ENCODE results near the gene SLC30A5.
A peak's percentile ranks its signal among the peaks of the same experiment; 100 is the strongest.

The SLC30A5 gene

DNA sequence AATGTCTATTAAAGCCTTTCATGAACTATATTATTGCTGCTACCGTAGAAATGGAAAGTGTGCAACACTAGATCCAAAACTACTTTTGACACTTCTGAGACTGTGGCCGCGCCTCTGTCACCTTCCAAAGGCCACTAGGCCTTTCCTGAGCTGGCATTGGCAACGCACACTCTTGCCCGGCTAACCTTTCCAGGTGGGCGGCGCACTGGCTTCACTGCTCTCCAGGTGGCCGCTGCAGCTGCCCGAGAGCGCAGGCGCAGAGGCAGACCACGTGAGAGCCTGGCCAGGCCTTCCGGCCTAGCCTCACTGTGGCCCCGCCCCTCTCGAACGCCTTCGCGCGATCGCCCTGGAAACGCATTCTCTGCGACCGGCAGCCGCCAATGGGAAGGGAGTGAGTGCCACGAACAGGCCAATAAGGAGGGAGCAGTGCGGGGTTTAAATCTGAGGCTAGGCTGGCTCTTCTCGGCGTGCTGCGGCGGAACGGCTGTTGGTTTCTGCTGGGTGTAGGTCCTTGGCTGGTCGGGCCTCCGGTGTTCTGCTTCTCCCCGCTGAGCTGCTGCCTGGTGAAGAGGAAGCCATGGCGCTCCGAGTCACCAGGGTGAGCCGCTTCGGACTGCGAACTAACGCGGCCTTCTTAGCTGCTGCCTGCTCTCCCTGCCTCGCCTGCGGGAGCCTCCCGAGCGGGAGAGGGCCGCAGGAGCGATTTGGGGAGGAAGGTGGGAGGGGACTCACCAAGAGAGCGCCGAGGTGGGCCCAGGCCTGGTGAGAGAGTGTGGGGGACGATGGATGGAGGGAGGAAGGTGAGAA, 73.1 kb downstream of the SLC30A5 start, which contains the start of gene CCNB1:
CCNB1 (plus strand) TSS at position 465 of the 807 bp plus-strand sequence; CDS start at position 578, 113 bp downstream.
- peak; percentile 93 to 94 for DNase-seq (ENCODE audit: low read depth in 2 of 2, low spot score in 1 of 2)

DNA sequence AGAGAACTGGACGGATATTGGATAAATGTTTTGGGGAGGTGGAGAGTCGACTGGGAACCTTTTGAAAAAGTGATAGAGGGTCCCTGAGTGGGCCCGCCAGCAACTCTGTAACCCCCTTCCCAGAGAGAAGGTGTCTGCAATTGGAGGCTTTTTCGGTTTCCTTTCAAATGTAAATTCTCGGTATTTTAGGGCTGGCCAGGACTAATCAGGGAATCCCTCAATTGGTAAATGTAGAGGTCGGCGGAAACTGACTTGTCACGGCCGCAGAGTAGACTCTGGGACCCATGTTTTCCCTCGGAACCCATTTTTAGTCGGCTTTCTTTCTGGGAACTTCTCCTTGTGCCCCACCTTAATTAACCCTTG, 73.7 kb downstream of the SLC30A5 start:
- DNase-seq (ENCODE audit: low read depth in 2 of 2, low spot score in 1 of 2) = no peak

DNA sequence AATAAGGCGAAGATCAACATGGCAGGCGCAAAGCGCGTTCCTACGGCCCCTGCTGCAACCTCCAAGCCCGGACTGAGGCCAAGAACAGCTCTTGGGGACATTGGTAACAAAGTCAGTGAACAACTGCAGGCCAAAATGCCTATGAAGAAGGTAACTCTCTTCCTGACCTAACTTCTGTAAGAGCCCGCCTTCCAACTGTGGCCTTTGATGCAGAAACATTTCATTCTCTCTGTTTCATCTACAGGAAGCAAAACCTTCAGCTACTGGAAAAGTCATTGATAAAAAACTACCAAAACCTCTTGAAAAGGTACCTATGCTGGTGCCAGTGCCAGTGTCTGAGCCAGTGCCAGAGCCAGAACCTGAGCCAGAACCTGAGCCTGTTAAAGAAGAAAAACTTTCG, 74.1 kb downstream of the SLC30A5 start:
- DNase-seq (ENCODE audit: low read depth in 2 of 2, low spot score in 1 of 2) = no peak

DNA sequence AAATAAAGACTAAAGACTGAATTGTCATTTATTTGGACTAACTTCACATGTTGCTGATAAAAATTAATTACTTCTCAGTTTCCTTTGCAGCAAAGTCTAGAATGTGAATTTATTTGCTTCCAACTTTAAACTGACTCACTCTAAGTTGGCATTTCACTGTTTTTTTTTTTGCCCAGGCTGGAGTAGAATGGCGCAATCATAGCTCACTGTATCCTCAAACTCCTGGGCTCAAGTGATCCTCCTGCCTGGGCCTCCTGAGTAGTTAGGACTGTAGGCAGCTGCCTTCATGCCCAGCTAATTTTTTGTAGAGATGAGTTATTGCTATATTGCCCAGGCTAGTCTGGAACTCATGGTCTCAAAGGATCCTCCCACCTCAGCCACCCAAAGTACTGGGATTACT, 76.7 kb downstream of the SLC30A5 start:
- no peak for DNase-seq (ENCODE audit: low read depth in 2 of 2, low spot score in 1 of 2)

DNA sequence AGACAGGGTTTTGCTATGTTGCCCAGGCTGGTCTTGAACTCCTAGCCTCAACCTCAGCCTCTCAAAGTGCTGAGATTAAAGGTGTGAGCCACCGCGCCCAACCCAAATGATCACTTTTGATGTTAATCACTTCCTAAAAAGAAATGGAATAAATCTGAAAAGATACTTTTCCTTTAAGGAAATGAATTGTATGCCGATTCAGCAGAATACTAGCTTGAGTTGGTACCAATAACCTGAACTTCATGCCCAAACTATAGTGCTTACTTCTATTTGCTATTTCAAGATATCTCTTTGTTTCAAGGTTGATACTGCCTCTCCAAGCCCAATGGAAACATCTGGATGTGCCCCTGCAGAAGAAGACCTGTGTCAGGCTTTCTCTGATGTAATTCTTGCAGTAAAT, 77.2 kb downstream of the SLC30A5 start:
- no peak for DNase-seq (ENCODE audit: low read depth in 2 of 2, low spot score in 1 of 2)
